SU-DHL-6 (cell line): Measurements from ENCODE around the gene FCHO1.

Experiments
- H2AFZ ChIP-seq: fragments of 200-600 bp; sonication (generic); 2 replicates; pipeline ENCODE4 v1.6.1; 2014; ENCODE audit warnings: low read depth, mild to moderate bottlenecking, moderate library complexity, mixed read lengths, antibody characterized with exemption, low read length; ENCODE audit not compliant: severe bottlenecking
- H3F3A ChIP-seq: fragments of 200-600 bp; shearing (Covaris generic); 2 replicates; pipeline ENCODE4 v1.6.0; 2016; ENCODE audit warnings: antibody characterized with exemption, mild to moderate bottlenecking; ENCODE audit not compliant: insufficient read depth
- H3K27ac ChIP-seq: fragments of 200-600 bp; sonication (generic); 2 replicates; pipeline ENCODE4 v1.5.1; 2016; ENCODE audit warnings: low read depth, mild to moderate bottlenecking, low read length, moderate library complexity, mixed read lengths
- H3K27me3 ChIP-seq: fragments of 200-600 bp; sonication (generic), shearing (Covaris generic); 2 replicates; pipeline ENCODE4 v1.6.0; 2014; ENCODE audit warnings: mild to moderate bottlenecking, low read length
- H3K36me3 ChIP-seq: fragments of 200-600 bp; sonication (generic); 2 replicates; pipeline ENCODE4 v1.6.1; 2014; ENCODE audit warnings: mild to moderate bottlenecking, low read length, mixed read lengths
- H3K4me2 ChIP-seq: fragments of 300-600, 200-600 bp; shearing (Covaris generic), sonication (generic); 2 replicates; pipeline ENCODE4 v1.6.0; 2014; ENCODE audit warnings: low read length, low read depth, mild to moderate bottlenecking; ENCODE audit not compliant: poor library complexity, severe bottlenecking
- H3K4me3 ChIP-seq: fragments of 200-600 bp; sonication (generic); 2 replicates; pipeline ENCODE4 v1.5.1; 2014; ENCODE audit warnings: antibody characterized with exemption, low read length, mild to moderate bottlenecking, mixed read lengths; ENCODE audit not compliant: insufficient read depth, poor library complexity, severe bottlenecking
- H3K79me2 ChIP-seq: fragments of 200-600 bp; sonication (generic); 2 replicates; pipeline ENCODE4 v1.6.1; 2014; ENCODE audit warnings: mild to moderate bottlenecking, low read length, moderate library complexity; ENCODE audit not compliant: insufficient read depth
- H3K9ac ChIP-seq: fragments of 200-600 bp; sonication (generic); 2 replicates; pipeline ENCODE4 v1.7.0; 2014; ENCODE audit warnings: mild to moderate bottlenecking, low read length
- H3K9me2 ChIP-seq: fragments of 200-600 bp; sonication (generic); replicated peaks from 2 replicates; pipeline ENCODE4 v1.6.1; 2014; ENCODE audit warnings: low read length; ENCODE audit not compliant: insufficient read depth
- H3K9me3 ChIP-seq: fragments of 200-600 bp; sonication (generic); 2 replicates; pipeline ENCODE4 v1.6.1; 2014; ENCODE audit warnings: low read length, mixed read lengths; ENCODE audit not compliant: insufficient read depth
- H4K20me1 ChIP-seq: fragments of 200-600 bp; sonication (generic); 2 replicates; pipeline ENCODE4 v1.6.1; 2014; ENCODE audit warnings: low read depth, mild to moderate bottlenecking, antibody characterized with exemption, low read length, moderate library complexity, mixed read lengths
- CTCF ChIP-seq: fragments of 200-600 bp; sonication (generic); IDR thresholded peaks from one replicate; pipeline ENCODE4 v1.5.1; 2017; ENCODE audit warnings: antibody characterized with exemption, mild to moderate bottlenecking, low read length, moderate library complexity; ENCODE audit not compliant: insufficient read depth, poor library complexity, severe bottlenecking
- EZH2phosphoT487 ChIP-seq: fragments of 200-600 bp; sonication (generic), shearing (Covaris generic); conservative IDR thresholded peaks from 2 replicates; pipeline ENCODE4 v1.6.1; 2018; ENCODE audit warnings: mild to moderate bottlenecking, antibody characterized with exemption, low read length, moderate library complexity, mixed read lengths

The FCHO1 gene

GRCh38 chr19:17805427-17805826, 54.1 kb downstream of the FCHO1 start:
- Histone ChIP-seq H3F3A (no peaks in the 10 kb centered on the region), H3K9me3 (no peaks in the 10 kb centered on the region), H3K27me3 (no peaks in the 10 kb centered on the region), H2AFZ (no peak overlapping the region), H3K4me2 (no peak overlapping the region), H3K9me2 (no peaks in the 10 kb centered on the region), H3K9ac (no peak overlapping the region), H3K36me3 (no peaks in the 10 kb centered on the region), H3K4me3 (no peak overlapping the region), H4K20me1 (no peaks in the 10 kb centered on the region), H3K79me2 (no peaks in the 10 kb centered on the region), H3K27ac (no peak overlapping the region)
- TF ChIP-seq EZH2phosphoT487: no peak
- no peak for TF ChIP-seq CTCF

GRCh38 chr19:17806945-17807344, 55.7 kb downstream of the FCHO1 start:
- Histone ChIP-seq H3K36me3 (no peaks in the 10 kb centered on the region), H4K20me1 (no peaks in the 10 kb centered on the region), H2AFZ (no peak overlapping the region), H3K4me3 (no peak overlapping the region), H3K9me2 (no peaks in the 10 kb centered on the region), H3K27ac (no peak overlapping the region), H3F3A (no peaks in the 10 kb centered on the region), H3K27me3 (no peaks in the 10 kb centered on the region), H3K79me2 (no peaks in the 10 kb centered on the region), H3K4me2 (no peak overlapping the region), H3K9ac (no peak overlapping the region), H3K9me3 (no peaks in the 10 kb centered on the region)
- TF ChIP-seq CTCF: no peak
- no peak for TF ChIP-seq EZH2phosphoT487

GRCh38 chr19:17807731-17808316, 56.5 kb downstream of the FCHO1 start:
- Histone ChIP-seq H3K36me3 (no peaks in the 10 kb centered on the region), H4K20me1 (no peaks in the 10 kb centered on the region), H3K4me2 (no peak overlapping the region), H3K4me3 (no peak overlapping the region), H3K27ac (no peak overlapping the region), H3K27me3 (no peaks in the 10 kb centered on the region), H2AFZ (no peak overlapping the region), H3K9me2 (no peaks in the 10 kb centered on the region), H3K9me3 (no peaks in the 10 kb centered on the region), H3K79me2 (no peaks in the 10 kb centered on the region), H3F3A (no peaks in the 10 kb centered on the region), H3K9ac (no peak overlapping the region)
- TF ChIP-seq CTCF (no peak), EZH2phosphoT487 (no peak)
